Gastrocnemius medialis (tissue), 4 donors: Measurements from ENCODE around the gene PI4KA.
"Not testable (repeated sequence)": the region's sequence is repeated elsewhere in the genome, so short reads cannot be mapped to it uniquely, and the experiment has no call there.

Experiments used
- POLR2A ChIP-seq, 2 donors: fragments of 450-650 bp; IDR thresholded peaks; one replicate each; pipeline ENCODE4 v1.6.1; 2017; ENCODE audit warnings: antibody characterized with exemption in 2 of 2, mild to moderate bottlenecking in 2 of 2, moderate library complexity in 2 of 2
- TF ChIP-seq, protein P1 (sequence below), 5 experiments: fragments of 450-650 bp in 3 of 5; fragments of 200-600 bp in 2 of 5; sonication (generic) in 2 of 5; IDR thresholded peaks in 4 of 5; conservative IDR thresholded peaks in 1 of 5; 1 replicate in 4 of 5; 2 replicates in 1 of 5; pipeline ENCODE4 v1.5.1; 2016 to 2019; ENCODE audit warnings: antibody characterized with exemption in 5 of 5, mild to moderate bottlenecking in 3 of 5, moderate library complexity in 3 of 5

GRCh38 chr22:20736891-20737290, 121.7 kb downstream of the PI4KA start:
- TF ChIP-seq, protein P1, sequence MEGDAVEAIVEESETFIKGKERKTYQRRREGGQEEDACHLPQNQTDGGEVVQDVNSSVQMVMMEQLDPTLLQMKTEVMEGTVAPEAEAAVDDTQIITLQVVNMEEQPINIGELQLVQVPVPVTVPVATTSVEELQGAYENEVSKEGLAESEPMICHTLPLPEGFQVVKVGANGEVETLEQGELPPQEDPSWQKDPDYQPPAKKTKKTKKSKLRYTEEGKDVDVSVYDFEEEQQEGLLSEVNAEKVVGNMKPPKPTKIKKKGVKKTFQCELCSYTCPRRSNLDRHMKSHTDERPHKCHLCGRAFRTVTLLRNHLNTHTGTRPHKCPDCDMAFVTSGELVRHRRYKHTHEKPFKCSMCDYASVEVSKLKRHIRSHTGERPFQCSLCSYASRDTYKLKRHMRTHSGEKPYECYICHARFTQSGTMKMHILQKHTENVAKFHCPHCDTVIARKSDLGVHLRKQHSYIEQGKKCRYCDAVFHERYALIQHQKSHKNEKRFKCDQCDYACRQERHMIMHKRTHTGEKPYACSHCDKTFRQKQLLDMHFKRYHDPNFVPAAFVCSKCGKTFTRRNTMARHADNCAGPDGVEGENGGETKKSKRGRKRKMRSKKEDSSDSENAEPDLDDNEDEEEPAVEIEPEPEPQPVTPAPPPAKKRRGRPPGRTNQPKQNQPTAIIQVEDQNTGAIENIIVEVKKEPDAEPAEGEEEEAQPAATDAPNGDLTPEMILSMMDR (IDR thresholded peaks at IDR 0.05 in 4 of 5, conservative IDR thresholded peaks at IDR 0.05 in 1 of 5): not testable (repeated sequence)
- not testable (repeated sequence) for TF ChIP-seq POLR2A (IDR thresholded peaks at IDR 0.05)
